H9 (cell line): Measurements from ENCODE around the gene UBAC1. TPM values are rescaled to one million over a fixed set of nuclear protein-coding genes. Genes with fewer than 3 reads are reported as not detected.

Source experiments
- DNase-seq: peaks from one replicate; pipeline ENCODE4 v3.0.0-alpha.2; 2017
- H2AFZ ChIP-seq: one replicate; pipeline ENCODE4 v1.6.1; 2013; ENCODE audit warnings: mild to moderate bottlenecking, low read length, control low read depth, moderate library complexity
- H2AK5ac ChIP-seq: 2 replicates; pipeline ENCODE4 v1.6.1; 2013; ENCODE audit warnings: low read length, control low read depth, mixed read lengths; ENCODE audit not compliant: insufficient read length
- H2BK120ac ChIP-seq: one replicate; pipeline ENCODE4 v1.6.1; 2013; ENCODE audit warnings: low read depth, mild to moderate bottlenecking, low read length, control low read depth, inconsistent platforms; ENCODE audit not compliant: poor library complexity, severe bottlenecking
- H2BK12ac ChIP-seq: 2 replicates; pipeline ENCODE4 v1.6.1; 2013; ENCODE audit warnings: low read length, control low read depth, mixed read lengths, low read depth; ENCODE audit not compliant: insufficient read length
- H2BK15ac ChIP-seq: 2 replicates; pipeline ENCODE4 v1.6.1; 2013; ENCODE audit warnings: low read depth, low read length, control low read depth
- H2BK20ac ChIP-seq: one replicate; pipeline ENCODE4 v1.6.1; 2013; ENCODE audit warnings: low read depth, mild to moderate bottlenecking, low read length, control low read depth, inconsistent platforms; ENCODE audit not compliant: poor library complexity, severe bottlenecking
- H2BK5ac ChIP-seq: 2 replicates; pipeline ENCODE4 v1.6.1; 2013; ENCODE audit warnings: low read length, control low read depth, mixed read lengths; ENCODE audit not compliant: insufficient read length
- H3K14ac ChIP-seq: 2 replicates; pipeline ENCODE4 v1.6.1; 2013; ENCODE audit warnings: low read length, control low read depth; ENCODE audit not compliant: insufficient read depth
- H3K18ac ChIP-seq: 2 replicates; pipeline ENCODE4 v1.6.1; 2013; ENCODE audit warnings: low read depth, mild to moderate bottlenecking, mixed read lengths, low read length, control low read depth; ENCODE audit not compliant: insufficient read length
- H3K23ac ChIP-seq: 2 replicates; pipeline ENCODE4 v1.6.1; 2013; ENCODE audit warnings: low read length, control low read depth, mixed read lengths, low read depth; ENCODE audit not compliant: insufficient read length
- H3K23me2 ChIP-seq: 2 replicates; pipeline ENCODE4 v1.6.1; 2013; ENCODE audit warnings: low read depth, mild to moderate bottlenecking, mixed read lengths, low read length, control low read depth; ENCODE audit not compliant: insufficient read length, poor library complexity, severe bottlenecking
- H3K27ac ChIP-seq: 2 replicates; pipeline ENCODE4 v1.5.1; 2013; ENCODE audit warnings: low read length, control low read depth, mixed read lengths, low read depth; ENCODE audit not compliant: insufficient read length
- H3K27me3 ChIP-seq: 2 replicates; pipeline ENCODE4 v1.6.1; 2013; ENCODE audit warnings: low read length, control low read depth, inconsistent platforms; ENCODE audit not compliant: insufficient read depth
- H3K4ac ChIP-seq: 2 replicates; pipeline ENCODE4 v1.6.1; 2013; ENCODE audit warnings: low read depth, mild to moderate bottlenecking, control low read depth, inconsistent platforms, low read length, moderate library complexity
- H3K4me1 ChIP-seq: 2 replicates; pipeline ENCODE4 v1.6.1; 2013; ENCODE audit warnings: low read length, control low read depth, inconsistent platforms; ENCODE audit not compliant: insufficient read depth
- H3K4me2 ChIP-seq: 2 replicates; pipeline ENCODE4 v1.6.1; 2013; ENCODE audit warnings: low read length, control low read depth, mixed read lengths; ENCODE audit not compliant: insufficient read length, insufficient read depth
- H3K56ac ChIP-seq: 2 replicates; pipeline ENCODE4 v1.6.1; 2013; ENCODE audit warnings: low read depth, mild to moderate bottlenecking, mixed read lengths, low read length, control low read depth; ENCODE audit not compliant: insufficient read length
- H3K79me1 ChIP-seq: 2 replicates; pipeline ENCODE4 v1.6.1; 2013; ENCODE audit warnings: low read depth, mild to moderate bottlenecking, moderate library complexity, low read length, control low read depth, inconsistent platforms; ENCODE audit not compliant: insufficient read depth, poor library complexity, severe bottlenecking
- H3K79me2 ChIP-seq: 2 replicates; pipeline ENCODE4 v1.6.1; 2013; ENCODE audit warnings: low read length, control low read depth, inconsistent platforms; ENCODE audit not compliant: insufficient read depth
- H3K9ac ChIP-seq: 2 replicates; pipeline ENCODE4 v1.6.1; 2013; ENCODE audit warnings: low read length, control low read depth, mixed read lengths; ENCODE audit not compliant: insufficient read length; ENCODE audit errors: extremely low read depth
- H3K9me3 ChIP-seq: one replicate; pipeline ENCODE4 v1.6.1; 2013; ENCODE audit warnings: low read depth, low read length, inconsistent platforms; ENCODE audit not compliant: control insufficient read depth
- H3T11ph ChIP-seq: one replicate; pipeline ENCODE4 v1.6.1; 2013; ENCODE audit warnings: mild to moderate bottlenecking, low read length, control low read depth, inconsistent platforms
- H4K20me1 ChIP-seq: one replicate; pipeline ENCODE4 v1.6.1; 2013; ENCODE audit not compliant: control insufficient read depth, insufficient read length, insufficient read depth
- H4K5ac ChIP-seq: 2 replicates; pipeline ENCODE4 v1.6.1; 2013; ENCODE audit warnings: low read depth, mild to moderate bottlenecking, mixed read lengths, low read length, control low read depth; ENCODE audit not compliant: insufficient read length
- H4K8ac ChIP-seq: replicated peaks from 2 replicates; pipeline ENCODE4 v1.6.1; 2013; ENCODE audit warnings: low read length, control low read depth, mixed read lengths, low read depth; ENCODE audit not compliant: insufficient read length
- H4K91ac ChIP-seq: 2 replicates; pipeline ENCODE4 v1.6.1; 2013; ENCODE audit warnings: low read depth, mild to moderate bottlenecking, moderate library complexity, mixed read lengths, low read length, control low read depth; ENCODE audit not compliant: insufficient read length
- H3K27ac Mint-ChIP-seq, 3 experiments: 2 replicates in 2 of 3; 3 replicates in 1 of 3; pipeline ENCODE4 v1.8.0; 2020 to 2021; ENCODE audit warnings: mixed read lengths in 3 of 3, mild to moderate bottlenecking in 1 of 3, moderate library complexity in 1 of 3
- H3K27me3 Mint-ChIP-seq: 2 replicates; pipeline ENCODE4 v1.8.0; 2021; ENCODE audit warnings: low read depth, mild to moderate bottlenecking, moderate library complexity, mixed read lengths
- H3K36me3 Mint-ChIP-seq, 3 experiments: 2 replicates in 2 of 3; 3 replicates in 1 of 3; pipeline ENCODE4 v1.8.0; 2020 to 2021; ENCODE audit warnings: low read depth in 3 of 3, mixed read lengths in 3 of 3; ENCODE audit not compliant: insufficient read depth in 1 of 3
- H3K4me1 Mint-ChIP-seq, 2 experiments: 2 replicates each; pipeline ENCODE4 v1.8.0; 2020; ENCODE audit warnings: mixed read lengths in 2 of 2
- H3K4me3 Mint-ChIP-seq, 2 experiments: 2 replicates in 1 of 2; 3 replicates in 1 of 2; pipeline ENCODE4 v1.8.0; 2020 to 2021; ENCODE audit warnings: mild to moderate bottlenecking in 2 of 2, mixed read lengths in 2 of 2, moderate library complexity in 1 of 2
- H3K9me3 Mint-ChIP-seq, 2 experiments: 2 replicates in 1 of 2; 3 replicates in 1 of 2; pipeline ENCODE4 v1.8.0; 2020; ENCODE audit warnings: mild to moderate bottlenecking in 2 of 2, mixed read lengths in 2 of 2, moderate library complexity in 1 of 2
- CTCF ChIP-seq: fragments of 200-600 bp; sonication (generic); conservative IDR thresholded peaks from 3 replicates; pipeline ENCODE4 v1.8.0; 2021; ENCODE audit warnings: antibody characterized with exemption, mild to moderate bottlenecking
- WGBS: extraction: QIAGEN DNeasy Blood & Tissue Kit; methylation state at CpG from one replicate; pipeline ENCODE4 v1.1.7; 2013; ENCODE audit warnings: missing lambda C conversion rate, low lambda C conversion rate, mixed read lengths; ENCODE audit not compliant: insufficient read length; ENCODE audit errors: extremely low coverage; 5-methylcytosine and 5-hydroxymethylcytosine counted together
- total RNA-seq: library from RNA; stranded (reverse); gene quantifications from 2 replicates; pipeline ENCODE4 v1.2.1, GENCODE V29; 2021

UBAC1 gene
- total RNA-seq, 1 experiment from 2014 or later = 47.5 TPM

GRCh38 chr9:135926402-135927194, 34.6 kb downstream of the UBAC1 start:
- no peak overlapping the region; the same call in 1 of the 2 replicates for H3K14ac ChIP-seq
- H3K56ac ChIP-seq = no peak overlapping the region
- H3K23me2 ChIP-seq = no peaks in the 10 kb centered on the region
- H2BK120ac ChIP-seq = no peak overlapping the region
- no peak overlapping the region for H3K18ac ChIP-seq
- no peak overlapping the region for H4K5ac ChIP-seq
- DNase-seq = no peak
- peaks cover 8 to 27% (median 22%) of the 10 kb centered on the region in 3 experiments; a peak in 6 of 7 replicates for H3K36me3 Mint-ChIP-seq
- no peaks in the 10 kb centered on the region for H4K20me1 ChIP-seq
- no peak overlapping the region for H4K8ac ChIP-seq
- H3K4me2 ChIP-seq = no peak overlapping the region
- no peaks in the 10 kb centered on the region for H3K27me3 Mint-ChIP-seq
- no peak overlapping the region for H2BK5ac ChIP-seq
- no peak overlapping the region for H2BK12ac ChIP-seq
- H3K9ac ChIP-seq = no peak overlapping the region
- H3T11ph ChIP-seq = no peak overlapping the region
- H3K79me1 ChIP-seq = no peaks in the 10 kb centered on the region
- no peaks in the 10 kb centered on the region for H3K79me2 ChIP-seq
- no peak overlapping the region for H2AK5ac ChIP-seq
- no peaks in the 10 kb centered on the region for H3K9me3 ChIP-seq
- H3K4me1 ChIP-seq = no peaks in the 10 kb centered on the region
- H3K27ac Mint-ChIP-seq = no peak overlapping the region
- H2BK20ac ChIP-seq = no peak overlapping the region
- no CpG with 5 or more reads among the region's 27 CpGs for WGBS
- no peak overlapping the region for H2BK15ac ChIP-seq
- TF ChIP-seq CTCF = no peak
- H3K23ac ChIP-seq = no peak overlapping the region
- H4K91ac ChIP-seq = no peak overlapping the region
- H2AFZ ChIP-seq = no peak overlapping the region
- no peak overlapping the region for H3K4ac ChIP-seq
- peaks cover 0 to 10% of the 10 kb centered on the region in 2 experiments; a peak in 3 of 4 replicates for H3K4me1 Mint-ChIP-seq
- no peaks in the 10 kb centered on the region for H3K9me3 Mint-ChIP-seq
- no peak overlapping the region for H3K27ac ChIP-seq
- no peak overlapping the region for H3K4me3 Mint-ChIP-seq
- no peaks in the 10 kb centered on the region for H3K27me3 ChIP-seq
